PC-9 (cell line): ENCODE measurements around the gene GFM1.

Source experiments
- EZH2 ChIP-seq: fragments of 200-600 bp; sonication (generic); IDR thresholded peaks from 2 replicates; pipeline ENCODE4 v1.8.0; 2017; ENCODE audit warnings: antibody characterized with exemption, low read depth
- TF ChIP-seq, protein P1 (sequence below): fragments of 200-600 bp; sonication (generic); conservative IDR thresholded peaks from 2 replicates; pipeline ENCODE4 v1.6.1; 2017; ENCODE audit warnings: mixed run types, antibody characterized with exemption, mild to moderate bottlenecking, moderate library complexity

DNA sequence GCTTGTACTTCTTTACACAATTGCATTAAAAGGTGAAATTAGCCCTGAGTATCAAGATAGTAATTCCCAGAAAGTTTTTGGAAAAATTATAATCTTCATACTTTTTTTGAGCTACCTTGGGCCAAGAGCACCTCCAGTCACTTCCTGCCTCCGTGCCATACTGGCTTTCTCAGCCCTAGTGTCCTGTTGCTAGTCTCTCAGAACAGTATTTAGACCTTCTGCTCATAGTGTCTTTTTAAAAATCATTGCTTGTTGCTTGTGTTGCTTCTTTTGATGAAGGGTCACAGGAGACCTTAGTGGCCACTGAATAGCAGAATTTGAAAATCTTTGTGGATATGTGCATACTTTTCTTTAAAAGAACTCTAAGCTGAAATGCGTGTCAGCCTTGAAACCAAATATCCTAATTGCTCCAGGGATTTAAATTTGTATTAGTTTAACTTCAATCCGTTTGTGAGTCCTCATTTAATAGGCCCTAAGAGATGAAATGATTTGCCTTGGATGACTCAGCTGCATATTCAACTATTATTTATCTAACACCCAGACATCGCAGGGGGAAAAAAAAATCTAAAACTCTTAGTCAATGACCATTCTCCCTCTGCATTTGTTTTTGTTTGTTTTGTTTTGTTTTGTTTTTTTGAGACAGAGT is 57.2 kb downstream of the GFM1 start:
- TF ChIP-seq, protein P1, sequence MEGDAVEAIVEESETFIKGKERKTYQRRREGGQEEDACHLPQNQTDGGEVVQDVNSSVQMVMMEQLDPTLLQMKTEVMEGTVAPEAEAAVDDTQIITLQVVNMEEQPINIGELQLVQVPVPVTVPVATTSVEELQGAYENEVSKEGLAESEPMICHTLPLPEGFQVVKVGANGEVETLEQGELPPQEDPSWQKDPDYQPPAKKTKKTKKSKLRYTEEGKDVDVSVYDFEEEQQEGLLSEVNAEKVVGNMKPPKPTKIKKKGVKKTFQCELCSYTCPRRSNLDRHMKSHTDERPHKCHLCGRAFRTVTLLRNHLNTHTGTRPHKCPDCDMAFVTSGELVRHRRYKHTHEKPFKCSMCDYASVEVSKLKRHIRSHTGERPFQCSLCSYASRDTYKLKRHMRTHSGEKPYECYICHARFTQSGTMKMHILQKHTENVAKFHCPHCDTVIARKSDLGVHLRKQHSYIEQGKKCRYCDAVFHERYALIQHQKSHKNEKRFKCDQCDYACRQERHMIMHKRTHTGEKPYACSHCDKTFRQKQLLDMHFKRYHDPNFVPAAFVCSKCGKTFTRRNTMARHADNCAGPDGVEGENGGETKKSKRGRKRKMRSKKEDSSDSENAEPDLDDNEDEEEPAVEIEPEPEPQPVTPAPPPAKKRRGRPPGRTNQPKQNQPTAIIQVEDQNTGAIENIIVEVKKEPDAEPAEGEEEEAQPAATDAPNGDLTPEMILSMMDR: no peak
- TF ChIP-seq EZH2: no peak
